AG20443 (cell line): Measurements from ENCODE around the gene LAP3.

ENCODE experiments used
- DNase-seq: peaks from one replicate; pipeline ENCODE4 v3.0.0; 2012; ENCODE audit warnings: low spot score, mixed read lengths

The LAP3 gene

GRCh38 chr4:17619416-17620105, 42.6 kb downstream of the LAP3 start:
- no peak for DNase-seq

GRCh38 chr4:17623451-17624001, 46.5 kb downstream of the LAP3 start:
- DNase-seq: no peak

GRCh38 chr4:17624821-17625220, 47.8 kb downstream of the LAP3 start:
- DNase-seq: no peak

GRCh38 chr4:17630228-17630627, 53.2 kb downstream of the LAP3 start:
- DNase-seq: no peak

GRCh38 chr4:17633600-17633999, 56.6 kb downstream of the LAP3 start:
- DNase-seq: no peak

- DNase-seq: no peak
Measured at GRCh38 chr4:17635056-17635455, 58.1 kb downstream of the LAP3 start.

- no peak for DNase-seq
Measured at GRCh38 chr4:17636341-17636695, 59.3 kb downstream of the LAP3 start.

GRCh38 chr4:17636696-17637622, 60.0 kb downstream of the LAP3 start:
- peak; percentile 92 for DNase-seq

GRCh38 chr4:17639136-17639535, 62.1 kb downstream of the LAP3 start:
- DNase-seq: no peak

GRCh38 chr4:17642398-17642783, 65.4 kb downstream of the LAP3 start:
- no peak for DNase-seq

- DNase-seq: no peak
Measured at GRCh38 chr4:17646693-17647092, 69.7 kb downstream of the LAP3 start.

- DNase-seq: no peak
Measured at GRCh38 chr4:17647176-17647806, 70.3 kb downstream of the LAP3 start.

GRCh38 chr4:17647927-17648326, 70.9 kb downstream of the LAP3 start:
- DNase-seq: no peak

GRCh38 chr4:17650406-17650805, 73.4 kb downstream of the LAP3 start:
- no peak for DNase-seq

- DNase-seq: no peak
Measured at GRCh38 chr4:17654701-17655100, 77.7 kb downstream of the LAP3 start.

GRCh38 chr4:17657090-17657489, 80.1 kb downstream of the LAP3 start:
- no peak for DNase-seq
